HG03097 (cell line): ENCODE data around the gene LIN28B.
"Not testable (repeated sequence)": the region's sequence is repeated elsewhere in the genome, so short reads cannot be mapped to it uniquely, and the experiment has no call there.

Experiments
- ATAC-seq: cut with Tn5 transposase; IDR thresholded peaks from one replicate; pipeline ENCODE4 v1.9.1; 2021; ENCODE audit not compliant: unreplicated experiment, low FRiP score

The LIN28B gene

GRCh38 chr6:105005451-105005850 lies 48.5 kb downstream of the LIN28B start:
- no peak for ATAC-seq

- not testable (repeated sequence) for ATAC-seq
Measured at GRCh38 chr6:105013459-105013858, 56.6 kb downstream of the LIN28B start.

- ATAC-seq, result no peak
Measured at GRCh38 chr6:105014448-105014847, 57.5 kb downstream of the LIN28B start.

DNA sequence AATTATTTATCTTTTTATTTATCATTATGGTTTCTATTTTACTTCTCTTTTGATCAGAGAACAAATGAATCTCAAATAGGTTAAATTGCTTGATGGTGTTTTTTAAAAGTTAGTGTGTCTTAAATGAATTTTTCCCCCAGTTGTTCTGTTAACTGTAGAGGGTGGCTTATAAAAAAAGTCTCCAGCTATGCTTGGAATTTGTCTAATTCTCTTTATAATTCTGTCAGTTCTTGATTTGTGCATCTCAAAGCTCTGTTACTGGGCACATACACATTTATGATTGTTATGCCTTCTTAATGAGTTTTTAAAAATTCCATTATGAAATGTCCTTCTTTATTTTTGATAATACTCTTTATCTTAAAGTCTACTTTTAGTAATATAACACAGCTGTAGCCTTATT lies 58.0 kb downstream of the LIN28B start:
- ATAC-seq, result no peak

- ATAC-seq, result no peak
Measured at GRCh38 chr6:105015482-105015881, 58.6 kb downstream of the LIN28B start.

GRCh38 chr6:105019285-105019684 lies 62.4 kb downstream of the LIN28B start:
- no peak for ATAC-seq

GRCh38 chr6:105021399-105021798 lies 64.5 kb downstream of the LIN28B start:
- ATAC-seq, result no peak

DNA sequence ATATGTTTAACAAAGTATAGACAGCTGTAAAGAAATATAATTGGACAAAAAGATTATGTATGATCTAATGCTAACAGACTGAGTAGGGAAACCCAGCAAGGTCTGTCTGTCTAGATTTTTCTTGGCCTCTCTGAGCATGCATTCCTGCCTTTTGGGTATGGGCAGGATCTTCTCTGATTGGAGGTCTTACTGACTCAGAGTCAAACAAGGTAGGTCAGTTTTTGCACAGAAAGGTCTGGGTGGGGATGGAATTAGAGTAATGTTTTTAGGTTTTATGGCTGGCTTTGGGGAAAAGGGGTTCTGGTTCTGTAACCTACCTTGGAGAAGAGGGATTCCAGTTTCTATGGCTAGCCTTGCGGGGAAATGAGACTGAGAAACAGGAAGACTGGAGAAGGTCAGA lies 65.5 kb downstream of the LIN28B start:
- no peak for ATAC-seq

DNA sequence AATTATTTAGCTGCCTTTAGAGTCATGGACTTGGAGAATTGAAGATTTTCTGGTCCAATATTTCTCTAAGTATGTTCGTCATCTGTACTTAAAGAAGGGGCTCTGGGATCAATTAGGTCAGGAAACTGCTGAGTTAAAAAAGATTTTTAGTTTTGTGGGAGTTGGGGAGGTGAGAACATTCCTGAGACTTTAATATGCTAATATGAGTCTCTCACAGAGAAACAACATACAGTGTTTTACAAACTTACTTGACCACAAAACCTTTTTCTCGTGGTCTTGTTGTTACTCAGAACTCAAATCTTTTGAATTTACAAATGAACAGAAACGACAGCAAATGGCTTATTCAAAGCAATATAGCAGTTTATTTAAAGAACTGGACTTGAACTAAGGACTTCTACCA lies 67.9 kb downstream of the LIN28B start:
- no peak for ATAC-seq

GRCh38 chr6:105028898-105029297 lies 72.0 kb downstream of the LIN28B start:
- no peak for ATAC-seq

DNA sequence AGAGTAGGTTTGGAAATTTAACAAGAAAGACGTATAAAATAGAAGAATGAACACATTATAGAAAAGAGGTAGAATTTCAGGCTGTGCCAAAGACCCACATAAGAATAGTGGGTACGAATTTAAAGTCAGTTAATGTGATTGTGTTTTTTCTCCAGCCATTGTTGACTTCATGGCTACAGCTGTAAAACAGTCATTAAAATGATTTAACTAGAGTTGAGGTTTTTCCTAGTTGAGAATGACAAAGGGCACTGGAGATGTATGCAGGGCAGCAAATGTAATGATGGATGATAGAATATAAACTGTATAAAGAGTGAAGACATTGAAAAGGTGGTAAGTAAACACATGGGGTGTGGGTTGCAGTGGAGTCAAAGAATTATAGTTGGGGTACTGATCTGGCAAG lies 72.7 kb downstream of the LIN28B start:
- no peak for ATAC-seq

DNA sequence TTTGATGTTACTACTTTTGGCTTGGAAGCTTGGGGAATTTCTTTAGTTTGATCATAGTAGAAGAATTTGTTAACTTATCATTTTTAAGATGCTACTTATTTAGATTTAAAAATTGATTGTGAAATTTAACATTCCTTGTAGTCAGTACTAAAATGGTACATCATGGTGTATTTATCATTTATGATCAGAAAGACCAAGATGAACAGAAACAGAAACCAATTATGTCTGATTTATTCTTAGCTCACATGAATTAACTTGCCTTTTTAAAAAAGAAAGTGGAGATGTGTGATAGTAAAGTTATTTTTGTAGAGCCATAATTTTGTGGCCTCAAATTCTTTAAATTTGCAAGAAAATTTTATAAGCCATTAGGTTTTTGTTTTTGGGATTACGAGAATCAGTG lies 77.6 kb downstream of the LIN28B start:
- ATAC-seq, result no peak

GRCh38 chr6:105035299-105035698 lies 78.4 kb downstream of the LIN28B start:
- no peak for ATAC-seq

DNA sequence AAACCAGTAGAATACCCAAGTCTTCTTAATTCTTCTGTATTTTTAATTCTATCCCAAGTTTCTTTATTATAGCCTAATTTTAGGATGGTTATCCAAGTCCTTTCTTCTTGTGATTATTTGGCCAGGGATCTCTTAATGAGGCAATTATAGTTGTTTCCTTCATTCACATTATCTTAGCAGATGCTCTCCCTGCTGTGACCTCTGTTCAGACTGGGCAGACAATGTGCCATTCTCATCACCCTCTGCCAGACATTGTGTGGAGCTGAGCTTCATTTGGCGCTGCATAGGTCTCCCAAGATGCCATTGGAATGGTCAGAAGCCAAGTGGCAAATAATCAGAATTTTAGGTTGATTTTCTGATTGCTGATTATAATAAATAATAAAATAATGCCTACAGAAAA lies 79.4 kb downstream of the LIN28B start:
- no peak for ATAC-seq

DNA sequence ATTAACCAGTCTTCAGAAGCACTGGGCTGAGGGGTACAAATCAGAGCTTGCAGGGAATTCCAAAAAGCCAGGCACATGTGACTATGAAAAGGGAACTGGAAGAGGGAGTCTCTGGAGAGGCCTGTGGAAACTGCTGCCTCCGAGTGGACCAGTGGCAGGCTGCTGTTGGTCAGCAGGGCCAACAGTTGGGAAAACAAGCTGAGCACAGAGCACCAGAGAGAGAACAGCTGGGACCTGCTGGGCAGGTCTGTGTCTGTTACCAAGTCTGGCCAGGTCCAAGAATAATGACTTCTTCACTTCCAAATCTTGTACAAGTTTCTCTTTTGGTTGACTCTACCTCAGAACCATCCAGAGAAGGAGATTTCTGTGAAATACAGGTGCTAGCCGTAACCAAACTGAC lies 81.4 kb downstream of the LIN28B start:
- ATAC-seq, result no peak

- no peak for ATAC-seq
Measured at GRCh38 chr6:105041880-105042279, 85.0 kb downstream of the LIN28B start.

DNA sequence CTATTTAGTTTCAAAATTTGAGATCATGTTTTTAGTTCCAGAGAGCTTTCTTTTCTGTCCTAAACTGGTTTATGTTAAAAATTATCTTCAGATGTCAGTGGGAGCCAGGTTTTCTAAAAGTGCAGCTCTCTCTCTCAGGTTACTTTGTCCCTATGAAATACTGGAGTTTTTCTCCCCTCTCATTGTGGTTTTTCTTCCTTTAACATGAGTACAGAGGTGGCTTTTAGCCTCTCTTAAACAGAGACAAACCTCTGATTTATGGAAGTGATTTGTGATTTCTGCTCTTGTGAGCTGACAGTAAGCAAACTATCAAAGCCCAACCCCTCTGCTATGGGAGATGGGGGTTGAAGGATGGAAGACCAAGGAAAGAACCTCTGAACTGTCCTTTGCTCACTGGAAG lies 85.7 kb downstream of the LIN28B start:
- ATAC-seq, result no peak

- no peak for ATAC-seq
Measured at GRCh38 chr6:105043979-105044378, 87.1 kb downstream of the LIN28B start.

DNA sequence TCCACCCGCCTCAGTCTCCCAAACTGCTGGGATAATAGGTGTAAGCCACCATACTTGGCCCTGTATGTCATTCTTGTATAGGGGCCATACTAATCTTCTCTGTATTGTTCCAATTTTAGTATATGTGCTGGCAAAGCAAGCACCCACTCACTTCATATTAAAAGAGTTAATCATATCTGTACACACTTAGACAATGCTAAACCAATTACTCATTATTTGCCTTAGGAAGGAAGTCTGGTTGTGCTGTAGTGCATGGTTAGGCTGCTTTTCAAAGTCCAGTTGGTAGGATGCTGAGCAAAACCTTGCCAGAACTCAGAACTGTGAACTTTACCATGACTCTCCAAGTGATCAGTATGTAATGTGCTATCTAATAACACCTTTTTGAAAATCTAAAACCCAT lies 88.6 kb downstream of the LIN28B start:
- no peak for ATAC-seq

DNA sequence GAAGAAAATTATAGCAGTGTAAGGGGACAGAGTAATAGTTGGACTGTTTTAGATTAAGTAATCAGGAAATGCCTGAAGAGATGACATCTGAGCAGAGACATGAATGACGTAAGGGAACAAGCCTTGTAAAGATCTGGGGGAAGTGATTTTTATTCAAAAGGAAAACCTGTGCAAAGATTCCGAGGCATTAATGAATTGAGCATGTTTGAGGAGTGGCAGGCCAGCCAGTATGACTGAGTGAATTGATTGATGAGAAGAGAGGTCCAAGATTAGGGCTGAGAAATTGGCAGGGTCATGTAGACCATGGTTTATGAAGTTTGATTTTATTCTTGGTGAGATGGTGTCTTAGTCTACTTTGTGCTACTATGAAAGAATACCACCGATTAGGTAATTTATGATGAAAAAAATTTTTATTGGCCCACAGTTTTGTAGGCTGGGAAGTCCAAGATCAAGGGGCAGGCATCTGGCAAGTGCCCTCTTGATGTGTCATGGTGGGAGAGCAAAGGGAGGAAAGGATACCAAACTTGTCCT lies 95.1 kb downstream of the LIN28B start:
- ATAC-seq, result no peak

- no peak for ATAC-seq
Measured at GRCh38 chr6:105056646-105057045, 99.7 kb downstream of the LIN28B start.

- no peak for ATAC-seq
Measured at GRCh38 chr6:105057160-105057559, 100.3 kb downstream of the LIN28B start.

GRCh38 chr6:105058316-105058715 lies 101.4 kb downstream of the LIN28B start:
- no peak for ATAC-seq
